ENCODE measurements around the gene HOXC11. TPM values are rescaled to one million over a fixed set of nuclear protein-coding genes. Genes with fewer than 3 reads are reported as not detected.

Gene HOXC11
- total RNA-seq, 4 donors from 2014 or later, result not detected

DNA sequence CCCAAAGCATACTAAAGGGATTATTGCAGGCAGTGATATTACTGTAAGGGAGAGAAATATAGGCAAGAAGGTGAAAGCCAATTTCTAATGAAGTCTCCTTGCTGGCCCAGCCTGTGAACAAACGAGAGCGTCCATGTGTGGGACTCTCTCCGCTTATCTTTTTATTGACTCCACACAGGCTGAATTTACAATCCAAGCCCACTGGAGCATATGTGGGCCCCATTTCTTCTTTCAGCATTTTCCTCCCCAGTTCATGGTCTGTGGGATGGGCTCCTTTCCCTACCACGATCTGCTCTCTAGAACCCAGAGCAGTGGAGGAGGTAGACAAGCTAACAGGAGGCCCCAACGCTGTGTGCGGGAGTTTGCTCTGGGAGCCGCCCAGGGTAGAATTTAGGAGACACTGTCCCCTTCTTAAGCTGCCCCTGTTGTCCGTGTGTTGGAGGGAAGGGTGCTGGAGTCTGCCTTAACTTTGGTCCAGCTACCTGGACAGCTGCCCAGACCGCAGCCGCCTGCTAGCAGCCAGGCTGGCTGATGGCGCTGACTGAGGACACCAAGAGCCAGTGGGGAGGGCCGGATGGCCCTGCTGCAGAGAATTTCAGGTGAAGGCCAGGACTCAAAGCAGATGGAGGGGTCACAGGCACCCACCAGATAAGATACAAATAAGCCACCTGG, 3.2 kb upstream of the HOXC11 start:
- ATAC-seq, result no peak
- Histone ChIP-seq H3K9me3 (no peaks in the 10 kb centered on the region), H3K4me1 (peaks cover 0 to 34% (median 16%) of the 10 kb centered on the region in 3 donors), H3K27me3 (peaks cover 100% of the 10 kb centered on the region), H3K36me3 (no peaks in the 10 kb centered on the region), H3K4me3 (no peak overlapping the region), H3K27ac (no peak overlapping the region)
- TF ChIP-seq POLR2AphosphoS5 (IDR thresholded peaks at IDR 0.05), result no peak
- no peak for TF ChIP-seq CTCF (IDR thresholded peaks at IDR 0.05)
- no peak for TF ChIP-seq EP300 (IDR thresholded peaks at IDR 0.05)
- no peak for TF ChIP-seq POLR2A (IDR thresholded peaks at IDR 0.05)
- WGBS, 2 donors (ENCODE audit: low coverage in 1 of 2), result 11% methylated on average over 10 of the region's 12 CpGs; no CpG with 5 or more reads in 1 of the 2 donors

- Histone ChIP-seq H3K36me3 (no peaks in the 10 kb centered on the region), H3K4me1 (peaks cover 0 to 41% (median 19%) of the 10 kb centered on the region in 3 donors), H3K27me3 (peaks cover 100% of the 10 kb centered on the region), H3K4me3 (no peak overlapping the region), H3K9me3 (no peaks in the 10 kb centered on the region), H3K27ac (no peak overlapping the region)
- TF ChIP-seq CTCF (IDR thresholded peaks at IDR 0.05) (no peak), EP300 (IDR thresholded peaks at IDR 0.05) (no peak), POLR2A (IDR thresholded peaks at IDR 0.05) (no peak), POLR2AphosphoS5 (IDR thresholded peaks at IDR 0.05) (no peak)
- no peak for ATAC-seq
- 18 to 20% methylated on average over 4 of the region's 4 CpGs for WGBS, 2 donors (ENCODE audit: low coverage in 1 of 2)
These were observed 2.5 kb upstream of the HOXC11 start for GRCh38 chr12:53970451-53970850.

- peaks cover 0 to 39% (median 19%) of the 10 kb centered on the region in 3 donors for H3K4me1 ChIP-seq
- H3K27ac ChIP-seq, result no peak overlapping the region
- no peaks in the 10 kb centered on the region for H3K9me3 ChIP-seq
- 71 to 100% methylated on average over 2 of the region's 3 CpGs for WGBS, 2 donors (ENCODE audit: low coverage in 1 of 2)
- no peak for ATAC-seq
- H3K36me3 ChIP-seq, result no peaks in the 10 kb centered on the region
- no peak for TF ChIP-seq POLR2A (IDR thresholded peaks at IDR 0.05)
- TF ChIP-seq EP300 (IDR thresholded peaks at IDR 0.05), result no peak
- no peak for TF ChIP-seq POLR2AphosphoS5 (IDR thresholded peaks at IDR 0.05)
- no peak for TF ChIP-seq CTCF (IDR thresholded peaks at IDR 0.05)
- H3K27me3 ChIP-seq, result peaks cover 100% of the 10 kb centered on the region
- H3K4me3 ChIP-seq, result no peak overlapping the region
These were observed 1.8 kb upstream of the HOXC11 start for GRCh38 chr12:53971129-53971528.

DNA sequence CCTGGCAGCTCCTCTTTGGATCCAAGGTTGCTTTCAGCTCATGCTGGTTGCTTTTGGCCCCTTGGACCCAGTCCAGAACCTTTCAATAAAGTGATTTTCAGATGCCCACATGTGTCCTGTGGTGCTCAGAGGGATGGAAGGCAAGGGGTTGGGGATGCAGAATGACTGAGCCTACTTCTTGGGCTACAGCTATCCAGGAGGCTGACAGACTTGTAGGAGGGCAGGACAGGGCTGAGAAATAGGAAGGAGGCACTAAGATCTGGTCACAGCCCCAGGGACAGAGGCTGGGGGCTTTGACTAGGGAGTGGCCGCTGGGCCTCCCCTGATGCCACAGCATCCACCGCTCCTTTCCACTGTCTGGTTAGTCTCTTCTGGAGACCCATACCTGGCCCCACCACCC, 1.2 kb upstream of the HOXC11 start:
- Histone ChIP-seq H3K9me3 (no peaks in the 10 kb centered on the region), H3K27me3 (peaks cover 100% of the 10 kb centered on the region), H3K27ac (no peak overlapping the region), H3K4me3 (no peak overlapping the region), H3K36me3 (no peaks in the 10 kb centered on the region), H3K4me1 (peaks cover 0 to 34% (median 15%) of the 10 kb centered on the region in 3 donors)
- TF ChIP-seq CTCF (IDR thresholded peaks at IDR 0.05), result no peak
- no peak for TF ChIP-seq POLR2AphosphoS5 (IDR thresholded peaks at IDR 0.05)
- TF ChIP-seq POLR2A (IDR thresholded peaks at IDR 0.05), result no peak
- TF ChIP-seq EP300 (IDR thresholded peaks at IDR 0.05), result no peak
- ATAC-seq, result no peak
- no CpG with 5 or more reads among the region's 2 CpGs for WGBS, 2 donors (ENCODE audit: low coverage in 1 of 2)

GRCh38 chr12:53972152-53972702, 699 bp upstream of the HOXC11 start:
- TF ChIP-seq CTCF (IDR thresholded peaks at IDR 0.05), result no peak
- no peak for TF ChIP-seq POLR2AphosphoS5 (IDR thresholded peaks at IDR 0.05)
- TF ChIP-seq POLR2A (IDR thresholded peaks at IDR 0.05), result no peak
- TF ChIP-seq EP300 (IDR thresholded peaks at IDR 0.05), result no peak

More at GRCh38 chr12:53972152-53972702, 699 bp upstream of the HOXC11 start:
- ATAC-seq, result no peak
- H3K4me3 ChIP-seq, result no peak overlapping the region
- WGBS, 2 donors (ENCODE audit: low coverage in 1 of 2), result 20 to 43% methylated on average over 1 to 2 of the region's 9 CpGs
- H3K9me3 ChIP-seq, result no peaks in the 10 kb centered on the region
- H3K27ac ChIP-seq, result no peak overlapping the region
- H3K27me3 ChIP-seq, result peaks cover 100% of the 10 kb centered on the region
- H3K36me3 ChIP-seq, result no peaks in the 10 kb centered on the region
- H3K4me1 ChIP-seq, result peaks cover 0 to 32% (median 14%) of the 10 kb centered on the region in 3 donors

All from gastroesophageal sphincter (tissue), 4 donors.